ENCODE results near the gene GABBR2.
"Not testable (repeated sequence)": the region's sequence is repeated elsewhere in the genome, so short reads cannot be mapped to it uniquely, and the experiment has no call there.

- not testable (repeated sequence) for TF ChIP-seq SMC3 (IDR thresholded peaks at IDR 0.05; ENCODE audit: low read depth, low read length); EP300 (IDR thresholded peaks at IDR 0.05; ENCODE audit: borderline replicate concordance in 1 of 2, low read depth in 1 of 2, low read length in 1 of 2); POLR2AphosphoS5 (IDR thresholded peaks at IDR 0.05; ENCODE audit: low read depth, low read length); MAX (IDR thresholded peaks at IDR 0.05; ENCODE audit: low read depth); CTCF (IDR thresholded peaks at IDR 0.05); ZBTB33 (IDR thresholded peaks at IDR 0.05; ENCODE audit: borderline replicate concordance, low read depth); RCOR1 (IDR thresholded peaks at IDR 0.05; ENCODE audit: low read length); PBX3 (IDR thresholded peaks at IDR 0.05)
Observed at GRCh38 chr9:98283143-98283542, 425.6 kb downstream of the GABBR2 start.
